AG04449 (cell line): ENCODE measurements around the gene GSG1.

Experiments used
- CTCF ChIA-PET: fragments of 350-600 bp; formaldehyde crosslinking; extraction: SDS; loops from one replicate; lab custom pipeline; 2021; ENCODE audit warnings: antibody characterized with exemption; lab: Yijun Ruan, JAX
- POLR2A ChIA-PET: fragments of 400-600, 350-600 bp; formaldehyde crosslinking; extraction: SDS; loops from one replicate; lab custom pipeline; 2020; ENCODE audit warnings: antibody characterized with exemption, inconsistent platforms; lab: Yijun Ruan, JAX
- DNase-seq: peaks from one replicate; pipeline ENCODE4 v3.0.0-alpha.2; 2010; ENCODE audit warnings: low read depth, low spot score
- H3K4me3 ChIP-seq: 2 replicates; pipeline ENCODE4 v1.5.1; 2011; ENCODE audit warnings: low read depth, mild to moderate bottlenecking, control low read depth, low read length
- CTCF ChIP-seq: IDR thresholded peaks from one replicate; pipeline ENCODE4 v1.5.1; 2011; ENCODE audit warnings: mild to moderate bottlenecking, moderate library complexity, low read length, control low read depth, inconsistent platforms; ENCODE audit not compliant: insufficient read depth; ENCODE audit errors: missing control alignments

Gene GSG1

GRCh38 chr12:13075118-13075480 lies 28.4 kb downstream of the GSG1 start:
- CTCF ChIA-PET = interaction anchor here (0.9 to 3.4 kb wide), 3 partner anchors 9 to 137 kb away, joined by 3 to 19 read pairs (median 4); no protein-coding TSS in a partner anchor

GRCh38 chr12:13074396-13075117 lies 28.9 kb downstream of the GSG1 start:
- no peak overlapping the region for H3K4me3 ChIP-seq
- CTCF ChIA-PET = interaction anchor here (0.7 to 3.4 kb wide), 10 partner anchors 8 to 161 kb away, joined by 3 to 19 read pairs (median 4); no protein-coding TSS in a partner anchor
- POLR2A ChIA-PET = no interaction called here
- DNase-seq = no peak
- no peak for TF ChIP-seq CTCF

More at GRCh38 chr12:13075118-13075480, 28.4 kb downstream of the GSG1 start:
- DNase-seq = no peak
- H3K4me3 ChIP-seq = no peak overlapping the region
- TF ChIP-seq CTCF = no peak
- POLR2A ChIA-PET = no interaction called here

GRCh38 chr12:13073173-13073572 lies 30.3 kb downstream of the GSG1 start:
- DNase-seq = no peak
- no peak for TF ChIP-seq CTCF
- ChIA-PET CTCF (interaction anchor here (0.6 to 3.4 kb wide), 4 partner anchors 15 to 139 kb away, joined by 3 to 19 read pairs (median 4); no protein-coding TSS in a partner anchor), POLR2A (no interaction called here)
- no peak overlapping the region for H3K4me3 ChIP-seq

GRCh38 chr12:13071305-13072280 lies 31.9 kb downstream of the GSG1 start:
- POLR2A ChIA-PET = no interaction called here
- no peak overlapping the region for H3K4me3 ChIP-seq
- CTCF ChIA-PET = no interaction called here
- no peak for TF ChIP-seq CTCF
- DNase-seq = no peak

- DNase-seq = no peak
- H3K4me3 ChIP-seq = no peak overlapping the region
- ChIA-PET CTCF (interaction anchor here (1.3 kb wide), 1 partner anchor 143 kb away, joined by 3 read pairs; no protein-coding TSS in a partner anchor), POLR2A (no interaction called here)
- TF ChIP-seq CTCF = no peak
Observed at GRCh38 chr12:13069380-13069779, 34.1 kb downstream of the GSG1 start.
